B cell (primary cell): ENCODE measurements around the gene MAML2. TPM values are rescaled to one million over a fixed set of nuclear protein-coding genes. Genes with fewer than 3 reads are reported as not detected.

Experiments used
- ATAC-seq: fragments of 200-7000 bp; cut with Tn5 transposase; one replicate; pipeline ENCODE4 v1.10.0; 2021; ENCODE audit warnings: low read depth, mild to moderate bottlenecking, moderate number of reproducible peaks, moderate library complexity
- CTCF ChIA-PET: fragments of 350-600 bp; sonication (Branson Sonifier 250); formaldehyde crosslinking; loops from one replicate; lab custom pipeline; 2021; ENCODE audit warnings: antibody characterized with exemption, inconsistent platforms; lab: Charles Lee
- POLR2A ChIA-PET: fragments of 350-600 bp; sonication (Branson Sonifier 250); formaldehyde crosslinking; loops from one replicate; lab custom pipeline; 2021; ENCODE audit warnings: antibody characterized with exemption; lab: Charles Lee
- DNase-seq: peaks from one replicate; pipeline ENCODE4 v3.0.0; 2013
- H2AFZ ChIP-seq: 2 replicates; pipeline ENCODE4 v1.6.1; 2012; ENCODE audit warnings: mild to moderate bottlenecking, low read depth, low read length; ENCODE audit not compliant: insufficient read depth, poor library complexity, severe bottlenecking
- H3K27ac ChIP-seq, 2 donors: 1 replicate in 1 of 2; 2 replicates in 1 of 2; pipeline ENCODE4 v1.5.1; 2012 to 2013; ENCODE audit warnings: low read length in 2 of 2, mild to moderate bottlenecking in 2 of 2, moderate library complexity in 1 of 2
- H3K27me3 ChIP-seq, 4 experiments: fragments of 200-600 bp in 1 of 4; sonication (generic) in 1 of 4; replicated peaks in 1 of 4; 1 replicate in 2 of 4; 2 replicates in 2 of 4; pipeline versions ENCODE4 v1.6.1 to v1.7.0; 2013 to 2016; ENCODE audit warnings: low read length in 3 of 4, mild to moderate bottlenecking in 2 of 4, mixed read lengths in 1 of 4, moderate library complexity in 1 of 4; ENCODE audit not compliant: insufficient read depth in 4 of 4, control insufficient read depth in 3 of 4; ENCODE audit errors: control extremely low read depth in 1 of 4
- H3K36me3 ChIP-seq, 2 experiments: replicated peaks in 1 of 2; 1 replicate in 1 of 2; 2 replicates in 1 of 2; pipeline versions ENCODE4 v1.6.1 to v1.7.1; 2013; ENCODE audit warnings: low read length in 1 of 2; ENCODE audit not compliant: insufficient read depth in 2 of 2, control insufficient read depth in 1 of 2; ENCODE audit errors: control extremely low read depth in 1 of 2, extremely low read depth in 1 of 2
- H3K4me1 ChIP-seq, 2 donors: fragments of 200-600 bp in 1 of 2; sonication (generic) in 1 of 2; 1 replicate in 1 of 2; 2 replicates in 1 of 2; pipeline versions ENCODE4 v1.5.1 to v1.6.1; 2013 to 2017; ENCODE audit warnings: low read length in 2 of 2; ENCODE audit not compliant: control insufficient read depth in 2 of 2, insufficient read depth in 2 of 2
- H3K4me2 ChIP-seq: replicated peaks from 2 replicates; pipeline ENCODE3; 2012; ENCODE audit warnings: mild to moderate bottlenecking, low read depth, low read length; ENCODE audit not compliant: poor library complexity, severe bottlenecking
- H3K4me3 ChIP-seq, 5 experiments: fragments of 200-600 bp in 1 of 5; sonication (generic) in 1 of 5; 1 replicate in 3 of 5; 2 replicates in 2 of 5; pipeline versions ENCODE4 v1.5.1 to v1.7.0; 2011 to 2016; ENCODE audit warnings: low read length in 4 of 5, mild to moderate bottlenecking in 4 of 5, low read depth in 2 of 5, control low read depth in 1 of 5, moderate library complexity in 1 of 5; ENCODE audit not compliant: insufficient read depth in 1 of 5; ENCODE audit errors: control extremely low read depth in 1 of 5, extremely low read depth in 1 of 5
- H3K79me2 ChIP-seq: fragments of 200-600 bp; sonication (generic); one replicate; pipeline ENCODE4 v1.6.0; 2016; ENCODE audit warnings: low read length; ENCODE audit not compliant: control insufficient read depth, insufficient read depth
- H3K9ac ChIP-seq: fragments of 200-600 bp; sonication (generic); 2 replicates; pipeline ENCODE4 v1.6.1; 2017; ENCODE audit warnings: mild to moderate bottlenecking, low read length, moderate library complexity
- H3K9me3 ChIP-seq, 3 donors: one replicate each; pipeline versions ENCODE4 v1.6.1 to v1.7.1; 2013; ENCODE audit warnings: low read length in 2 of 3; ENCODE audit not compliant: control insufficient read depth in 2 of 3, insufficient read depth in 1 of 3; ENCODE audit errors: control extremely low read depth in 1 of 3
- H4K20me1 ChIP-seq: 2 replicates; pipeline ENCODE4 v1.6.0; 2012; ENCODE audit warnings: mild to moderate bottlenecking, low read length; ENCODE audit not compliant: insufficient read depth, control insufficient read depth, poor library complexity, severe bottlenecking
- H3K27ac Mint-ChIP-seq: one replicate; pipeline ENCODE4 v1.8.0; 2021; ENCODE audit warnings: mixed read lengths
- H3K27me3 Mint-ChIP-seq: one replicate; pipeline ENCODE4 v1.8.0; 2021; ENCODE audit warnings: mixed read lengths
- H3K4me1 Mint-ChIP-seq: one replicate; pipeline ENCODE4 v1.8.0; 2021; ENCODE audit warnings: mixed read lengths
- H3K4me3 Mint-ChIP-seq: one replicate; pipeline ENCODE4 v1.8.0; 2021; ENCODE audit warnings: mixed read lengths
- H3K9me3 Mint-ChIP-seq: one replicate; pipeline ENCODE4 v1.8.0; 2022; ENCODE audit warnings: mixed read lengths; ENCODE audit not compliant: insufficient read depth
- EZH2 ChIP-seq: IDR thresholded peaks from 2 replicates; pipeline ENCODE4 v1.6.1; 2012; ENCODE audit warnings: borderline replicate concordance, low read depth, mild to moderate bottlenecking, moderate library complexity, low read length; ENCODE audit not compliant: insufficient read depth, poor library complexity, severe bottlenecking
- WGBS: methylation state at CpG from one replicate; pipeline ENCODE4 v1.1.5; 2013; ENCODE audit warnings: missing lambda C conversion rate; ENCODE audit not compliant: insufficient coverage; 5-methylcytosine and 5-hydroxymethylcytosine counted together
- intact Hi-C: fragments of 100-400 bp; cut with micrococcal nuclease; formaldehyde crosslinking; loops from one replicate; pipeline ENCODE4 v1.10.0; 2022
- polyA plus RNA-seq: library from polyadenylated mRNA; depleted of rRNA; stranded (reverse); fragments of >200 nt; gene quantifications from 2 replicates; pipeline ENCODE4 v1.2.3, GENCODE V29; 2012
- total RNA-seq, 2 donors: library from RNA; stranded (reverse); fragments of 120-200 nt in 1 of 2; gene quantifications; 1 replicate in 1 of 2; 2 replicates in 1 of 2; pipeline versions ENCODE4 v1.2.3 to v1.2.4, GENCODE V29; 2013 to 2022
- TF ChIP-seq, protein P1 (sequence below): fragments of 200-600 bp; IDR thresholded peaks from one replicate; pipeline ENCODE4 v1.8.0; 2022; ENCODE audit warnings: antibody characterized with exemption, mild to moderate bottlenecking

The MAML2 gene
- total and polyA plus RNA-seq, 2 donors (not counting 1 experiment from before 2014, with no cell fraction given): 10.7 to 26.4 TPM

DNA sequence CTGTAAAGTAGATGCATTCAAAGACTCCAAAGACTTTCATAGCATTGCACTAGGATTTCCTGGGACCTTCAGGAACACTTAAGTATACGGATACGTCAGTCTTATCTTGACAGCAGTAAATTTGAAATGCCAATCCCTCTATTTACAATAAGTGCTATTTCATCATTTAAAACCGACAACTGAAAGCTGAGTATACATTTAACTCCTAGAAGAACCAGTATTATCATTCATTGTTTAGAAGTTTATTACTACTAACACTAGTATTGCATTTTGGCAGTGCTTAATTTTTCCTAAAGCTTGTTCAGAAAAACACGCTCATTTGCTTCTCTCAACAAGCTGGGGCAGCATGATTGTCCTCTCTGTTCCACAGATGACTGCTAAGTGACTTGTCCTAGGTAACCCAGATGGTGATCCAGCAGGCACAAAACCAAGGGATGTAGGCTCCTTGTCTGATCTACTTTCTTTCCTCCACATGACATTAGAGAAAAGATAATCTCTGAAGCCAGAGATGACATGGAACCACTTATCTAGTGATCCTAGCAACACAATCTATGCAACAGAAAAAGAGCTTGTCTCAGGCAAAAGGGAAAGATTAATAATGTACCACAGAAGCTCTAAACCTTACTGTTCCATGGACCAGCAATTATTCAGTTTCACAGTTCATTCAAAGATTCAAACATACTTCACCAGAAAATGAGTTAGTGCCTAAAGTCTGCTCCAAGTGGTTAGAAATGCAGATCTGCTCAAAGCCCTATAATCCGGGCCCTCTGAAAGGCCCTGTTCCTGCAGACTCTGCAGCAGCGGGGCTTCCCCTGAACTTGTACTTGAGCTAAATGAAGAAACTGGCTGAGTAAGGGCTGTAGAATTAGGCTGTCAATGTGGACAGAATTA lies 5.2 kb downstream of the MAML2 start:
- ChIA-PET CTCF (interaction anchor here (0.7 to 12.0 kb wide), 11 partner anchors 9 to 502 kb away, joined by 3 to 290 read pairs (median 7); no protein-coding TSS in a partner anchor), POLR2A (interaction anchor here (1.4 kb wide), 1 partner anchor 38 kb away, joined by 4 read pairs; no protein-coding TSS in a partner anchor)
- TF ChIP-seq, protein P1, sequence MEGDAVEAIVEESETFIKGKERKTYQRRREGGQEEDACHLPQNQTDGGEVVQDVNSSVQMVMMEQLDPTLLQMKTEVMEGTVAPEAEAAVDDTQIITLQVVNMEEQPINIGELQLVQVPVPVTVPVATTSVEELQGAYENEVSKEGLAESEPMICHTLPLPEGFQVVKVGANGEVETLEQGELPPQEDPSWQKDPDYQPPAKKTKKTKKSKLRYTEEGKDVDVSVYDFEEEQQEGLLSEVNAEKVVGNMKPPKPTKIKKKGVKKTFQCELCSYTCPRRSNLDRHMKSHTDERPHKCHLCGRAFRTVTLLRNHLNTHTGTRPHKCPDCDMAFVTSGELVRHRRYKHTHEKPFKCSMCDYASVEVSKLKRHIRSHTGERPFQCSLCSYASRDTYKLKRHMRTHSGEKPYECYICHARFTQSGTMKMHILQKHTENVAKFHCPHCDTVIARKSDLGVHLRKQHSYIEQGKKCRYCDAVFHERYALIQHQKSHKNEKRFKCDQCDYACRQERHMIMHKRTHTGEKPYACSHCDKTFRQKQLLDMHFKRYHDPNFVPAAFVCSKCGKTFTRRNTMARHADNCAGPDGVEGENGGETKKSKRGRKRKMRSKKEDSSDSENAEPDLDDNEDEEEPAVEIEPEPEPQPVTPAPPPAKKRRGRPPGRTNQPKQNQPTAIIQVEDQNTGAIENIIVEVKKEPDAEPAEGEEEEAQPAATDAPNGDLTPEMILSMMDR: no peak
- TF ChIP-seq EZH2: no peak
- ATAC-seq (no peak), DNase-seq (peak; percentile 42)
- intact Hi-C loops: loop anchor here (5.0 kb wide), 1 partner anchor 45 kb away; no protein-coding TSS in a partner anchor
- no peaks in the 10 kb centered on the region for H3K27me3 Mint-ChIP-seq
- peaks cover 11% of the 10 kb centered on the region for H4K20me1 ChIP-seq
- H3K27me3 ChIP-seq: no peaks in the 10 kb centered on the region
- H3K79me2 ChIP-seq: peaks cover 96% of the 10 kb centered on the region
- H3K4me3 Mint-ChIP-seq: peak overlapping the region; percentile 38
- WGBS: 30% methylated on average over 3 of the region's 6 CpGs
- peaks cover 58 to 65% of the 10 kb centered on the region in 2 donors for H3K4me1 ChIP-seq
- peak overlapping the region; percentile 93 for H3K4me2 ChIP-seq
- peaks cover 82% of the 10 kb centered on the region for H3K4me1 Mint-ChIP-seq
- H3K9me3 ChIP-seq: no peaks in the 10 kb centered on the region
- H3K4me3 ChIP-seq: peak overlapping the region in 1 of 5 experiments; percentile 50
- H3K9me3 Mint-ChIP-seq: no peaks in the 10 kb centered on the region
- H3K36me3 ChIP-seq: peaks cover 0 to 5% of the 10 kb centered on the region in 2 experiments
- no peak overlapping the region for H3K27ac ChIP-seq
- H3K9ac ChIP-seq: no peak overlapping the region
- no peak overlapping the region for H2AFZ ChIP-seq
- peak overlapping the region; percentile 46 for H3K27ac Mint-ChIP-seq
